K562 (cell line): ENCODE measurements around the gene FILIP1. TPM values are rescaled to one million over a fixed set of nuclear protein-coding genes. Genes with fewer than 3 reads are reported as not detected.

Experiments used
- ATAC-seq: fragments of 200-7000 bp; cut with Tn5 transposase; 3 replicates; pipeline ENCODE4 v1.9.1; 2020; ENCODE audit warnings: moderate library complexity
- BruUV-seq: library from RNA; stranded (reverse); fragments of 400-500 nt; replicated peaks from 2 replicates; lab custom pipeline; 2021; lab: Mats Ljungman, UMichigan
- CTCF ChIA-PET: fragments of 300-600 bp; formaldehyde crosslinking; extraction: SDS; loops from one replicate; lab custom pipeline; 2021; ENCODE audit warnings: low intra/inter-chr PET ratio; lab: Yijun Ruan, JAX
- POLR2A ChIA-PET: fragments of 300-600, 350-650 bp; sonication (Branson Sonifier 250); formaldehyde crosslinking; extraction: SDS; loops from one replicate; lab custom pipeline; 2021; ENCODE audit warnings: antibody characterized with exemption, inconsistent platforms; lab: Yijun Ruan, JAX
- DNase-seq, 4 experiments: peaks; one replicate each; pipeline versions ENCODE4 v3.0.0 to v3.0.0-alpha.2; 2011 to 2018; ENCODE audit warnings: low spot score in 3 of 4, mixed read lengths in 3 of 4; ENCODE audit errors: extremely low read depth in 1 of 4
- FAIRE-seq: peaks from 2 replicates; lab custom pipeline; 2011; peaks lifted over from hg19 to GRCh38; lab: Jason Lieb, UNC
- H2AFZ ChIP-seq: 2 replicates; pipeline ENCODE4 v1.6.0; 2011; ENCODE audit warnings: low read depth, low read length, control low read depth, inconsistent platforms
- H3K27ac ChIP-seq: fragments of 200-600 bp; 3 replicates; pipeline ENCODE4 v1.8.0; 2011; ENCODE audit warnings: low read depth, mild to moderate bottlenecking, control low read depth, inconsistent platforms, low read length, moderate library complexity, mixed read lengths; ENCODE audit errors: extremely low read depth
- H3K27me3 ChIP-seq, 2 experiments: fragments of 300-600 bp in 1 of 2; 2 replicates in 1 of 2; 3 replicates in 1 of 2; pipeline versions ENCODE4 v1.6.0 to v1.8.0; 2011; ENCODE audit warnings: inconsistent platforms in 2 of 2, low read length in 2 of 2, mild to moderate bottlenecking in 1 of 2, mixed read lengths in 1 of 2, moderate library complexity in 1 of 2; ENCODE audit not compliant: control insufficient read depth in 2 of 2, insufficient read depth in 2 of 2
- H3K36me3 ChIP-seq: fragments of 300-600 bp; 3 replicates; pipeline ENCODE4 v1.8.0; 2011; ENCODE audit warnings: mild to moderate bottlenecking, low read length, inconsistent platforms; ENCODE audit not compliant: control insufficient read depth, insufficient read depth
- H3K4me1 ChIP-seq, 2 experiments: fragments of 200-600 bp in 1 of 2; replicated peaks in 1 of 2; 2 replicates in 1 of 2; 3 replicates in 1 of 2; pipeline versions ENCODE4 v1.5.1 to v1.8.0; 2011; ENCODE audit warnings: inconsistent platforms in 2 of 2, low read length in 2 of 2, mild to moderate bottlenecking in 1 of 2, mixed read lengths in 1 of 2, moderate library complexity in 1 of 2; ENCODE audit not compliant: control insufficient read depth in 2 of 2, insufficient read depth in 2 of 2
- H3K4me2 ChIP-seq: 2 replicates; pipeline ENCODE4 v1.6.1; 2011; ENCODE audit warnings: low read length, control low read depth, inconsistent platforms, mixed read lengths; ENCODE audit not compliant: insufficient read depth
- H3K4me3 ChIP-seq: fragments of 200-600 bp; sonication (generic), shearing (Covaris generic); 2 replicates; pipeline ENCODE4 v1.5.1; 2016; ENCODE audit warnings: control low read depth, inconsistent platforms
- H3K79me2 ChIP-seq: fragments of 200-600 bp; 3 replicates; pipeline ENCODE4 v1.8.0; 2011; ENCODE audit warnings: low read length, inconsistent platforms; ENCODE audit not compliant: control insufficient read depth, insufficient read depth
- H3K9ac ChIP-seq, 2 experiments: 2 replicates each; pipeline versions ENCODE4 v1.6.0 to v1.6.1; 2011; ENCODE audit warnings: low read depth in 2 of 2, low read length in 2 of 2, control low read depth in 1 of 2, inconsistent platforms in 1 of 2, mild to moderate bottlenecking in 1 of 2, mixed read lengths in 1 of 2; ENCODE audit not compliant: insufficient read depth in 1 of 2
- H3K9me1 ChIP-seq: one replicate; pipeline ENCODE4 v1.6.0; 2011; ENCODE audit warnings: inconsistent platforms, mild to moderate bottlenecking, low read length, moderate library complexity; ENCODE audit not compliant: control insufficient read depth, insufficient read depth
- H3K9me3 ChIP-seq: replicated peaks from 2 replicates; pipeline ENCODE4 v1.5.1; 2011; ENCODE audit warnings: low read depth, low read length, inconsistent platforms; ENCODE audit not compliant: control insufficient read depth, insufficient read depth
- H4K20me1 ChIP-seq: replicated peaks from 2 replicates; pipeline ENCODE4 v1.6.1; 2011; ENCODE audit warnings: low read length, inconsistent platforms, mixed read lengths; ENCODE audit not compliant: control insufficient read depth, insufficient read depth
- NCOR1 ChIP-seq: fragments of 450-650 bp; IDR thresholded peaks from 2 replicates; pipeline ENCODE4 v1.6.1; 2016; ENCODE audit warnings: mild to moderate bottlenecking, moderate library complexity
- PHTF2 ChIP-seq: fragments of 250-450 bp; sonication (Bioruptor Pico); IDR thresholded peaks from 2 replicates; pipeline ENCODE4 v1.5.0; 2021; ENCODE audit warnings: mild to moderate bottlenecking
- WGBS: fragments of 100-300 bp; shearing (Covaris generic); methylation state at CpG from one replicate; pipeline ENCODE4 v1.1.6; 2016; ENCODE audit warnings: low coverage, mixed read lengths; ENCODE audit not compliant: insufficient coverage; ENCODE audit errors: missing lambda C conversion rate; 5-methylcytosine and 5-hydroxymethylcytosine counted together
- in situ Hi-C: fragments of 300-500 bp; cut with MboI; formaldehyde crosslinking; loops from 4 replicates; pipeline ENCODE4 v1.15.0; 2018; ENCODE audit warnings: inconsistent platforms, mixed read lengths
- intact Hi-C: fragments of 100-400 bp; cut with micrococcal nuclease; formaldehyde crosslinking; loops from 2 replicates; pipeline ENCODE4 v1.14.2; 2022
- polyA plus RNA-seq, 8 experiments: library from polyadenylated mRNA; depleted of rRNA in 4 of 8; stranded (reverse) in 5 of 8; unstranded in 3 of 8; fragments of >200 nt; fragmentation: Nextera tagmentation in 2 of 8; fragmentation: Illumina TruSeq in 1 of 8; extraction: Ambion mirVana in 2 of 8; extraction: Trizol in 1 of 8; gene quantifications; 2 replicates each; pipeline versions ENCODE4 v1.2.1 to v1.2.3, GENCODE V29; 2011 to 2014; ENCODE audit warnings: inconsistent platforms in 1 of 8, missing spikeins in 1 of 8
- total RNA-seq, 7 experiments: library from RNA; depleted of rRNA in 6 of 7; stranded (reverse); fragments of >200 nt in 6 of 7; fragmentation: Illumina TruSeq in 2 of 7; extraction: Trizol in 2 of 7; gene quantifications; 2 replicates each; pipeline versions ENCODE4 v1.2.1 to v1.2.3, GENCODE V29; 2011 to 2021; ENCODE audit warnings: low replicate concordance in 1 of 7
- TF ChIP-seq, protein P1 (sequence below): sonication (generic); formaldehyde crosslinking; IDR thresholded peaks from 2 replicates; pipeline ENCODE4 v1.8.0; 2022; ENCODE audit warnings: missing genetic modification reagents, mild to moderate bottlenecking, borderline replicate concordance
- TF ChIP-seq, protein P2 (sequence below): fragments of 450-650 bp; formaldehyde crosslinking; IDR thresholded peaks from 2 replicates; pipeline ENCODE4 v1.4.0; 2022; ENCODE audit warnings: missing genetic modification characterization
- TF ChIP-seq, protein P3 (sequence below): fragments of 450-650 bp; IDR thresholded peaks from 2 replicates; pipeline ENCODE4 v1.6.1; 2016; ENCODE audit warnings: low read depth
- TF ChIP-seq, protein P4 (sequence below), 2 experiments: fragments of 450-650 bp in 1 of 2; IDR thresholded peaks; 2 replicates each; pipeline ENCODE4 v1.6.1; 2011 to 2017; ENCODE audit warnings: low read depth in 2 of 2, antibody characterized with exemption in 1 of 2, borderline replicate concordance in 1 of 2, low read length in 1 of 2, mild to moderate bottlenecking in 1 of 2, mixed read lengths in 1 of 2; ENCODE audit not compliant: control insufficient read depth in 1 of 2

FILIP1 gene
- total and polyA plus RNA-seq, 9 of the 15 experiments (the other 6 are each of a cell fraction or from before 2014, with no cell fraction given), result 0.03 to 0.25 (median 0.10) TPM; not detected in 1

GRCh38 chr6:75363304-75363703, 130.3 kb downstream of the FILIP1 start:
- in situ Hi-C loops (no loop called here), intact Hi-C loops (no loop called here)
- no peaks in the 10 kb centered on the region for H3K27me3 ChIP-seq
- no peak overlapping the region for H3K27ac ChIP-seq
- H3K4me1 ChIP-seq, result no peaks in the 10 kb centered on the region
- BruUV-seq, result no TSS peak
- ATAC-seq (no peak), FAIRE-seq (no peak), DNase-seq (no peak)
- POLR2A ChIA-PET, result no interaction called here
- no peaks in the 10 kb centered on the region for H3K9me3 ChIP-seq
- CTCF ChIA-PET, result no interaction called here
- no peaks in the 10 kb centered on the region for H4K20me1 ChIP-seq
- no peak overlapping the region for H3K9ac ChIP-seq
- H3K79me2 ChIP-seq, result no peaks in the 10 kb centered on the region
- H3K4me2 ChIP-seq, result no peak overlapping the region
- 0% methylated on average over 2 of the region's 2 CpGs for WGBS
- H3K9me1 ChIP-seq, result no peaks in the 10 kb centered on the region
- H2AFZ ChIP-seq, result no peak overlapping the region
- no peak overlapping the region for H3K4me3 ChIP-seq
- no peaks in the 10 kb centered on the region for H3K36me3 ChIP-seq
- TF ChIP-seq, protein P1, sequence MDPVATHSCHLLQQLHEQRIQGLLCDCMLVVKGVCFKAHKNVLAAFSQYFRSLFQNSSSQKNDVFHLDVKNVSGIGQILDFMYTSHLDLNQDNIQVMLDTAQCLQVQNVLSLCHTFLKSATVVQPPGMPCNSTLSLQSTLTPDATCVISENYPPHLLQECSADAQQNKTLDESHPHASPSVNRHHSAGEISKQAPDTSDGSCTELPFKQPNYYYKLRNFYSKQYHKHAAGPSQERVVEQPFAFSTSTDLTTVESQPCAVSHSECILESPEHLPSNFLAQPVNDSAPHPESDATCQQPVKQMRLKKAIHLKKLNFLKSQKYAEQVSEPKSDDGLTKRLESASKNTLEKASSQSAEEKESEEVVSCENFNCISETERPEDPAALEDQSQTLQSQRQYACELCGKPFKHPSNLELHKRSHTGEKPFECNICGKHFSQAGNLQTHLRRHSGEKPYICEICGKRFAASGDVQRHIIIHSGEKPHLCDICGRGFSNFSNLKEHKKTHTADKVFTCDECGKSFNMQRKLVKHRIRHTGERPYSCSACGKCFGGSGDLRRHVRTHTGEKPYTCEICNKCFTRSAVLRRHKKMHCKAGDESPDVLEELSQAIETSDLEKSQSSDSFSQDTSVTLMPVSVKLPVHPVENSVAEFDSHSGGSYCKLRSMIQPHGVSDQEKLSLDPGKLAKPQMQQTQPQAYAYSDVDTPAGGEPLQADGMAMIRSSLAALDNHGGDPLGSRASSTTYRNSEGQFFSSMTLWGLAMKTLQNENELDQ (CRISPR knock-in tag), result no peak
- TF ChIP-seq, protein P2, sequence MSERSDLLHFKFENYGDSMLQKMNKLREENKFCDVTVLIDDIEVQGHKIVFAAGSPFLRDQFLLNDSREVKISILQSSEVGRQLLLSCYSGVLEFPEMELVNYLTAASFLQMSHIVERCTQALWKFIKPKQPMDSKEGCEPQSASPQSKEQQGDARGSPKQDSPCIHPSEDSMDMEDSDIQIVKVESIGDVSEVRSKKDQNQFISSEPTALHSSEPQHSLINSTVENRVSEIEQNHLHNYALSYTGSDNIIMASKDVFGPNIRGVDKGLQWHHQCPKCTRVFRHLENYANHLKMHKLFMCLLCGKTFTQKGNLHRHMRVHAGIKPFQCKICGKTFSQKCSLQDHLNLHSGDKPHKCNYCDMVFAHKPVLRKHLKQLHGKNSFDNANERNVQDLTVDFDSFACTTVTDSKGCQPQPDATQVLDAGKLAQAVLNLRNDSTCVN (CRISPR knock-in tag), result no peak
- TF ChIP-seq PHTF2 (CRISPR knock-in tag) (no peak), NCOR1 (no peak)
- TF ChIP-seq, protein P3, sequence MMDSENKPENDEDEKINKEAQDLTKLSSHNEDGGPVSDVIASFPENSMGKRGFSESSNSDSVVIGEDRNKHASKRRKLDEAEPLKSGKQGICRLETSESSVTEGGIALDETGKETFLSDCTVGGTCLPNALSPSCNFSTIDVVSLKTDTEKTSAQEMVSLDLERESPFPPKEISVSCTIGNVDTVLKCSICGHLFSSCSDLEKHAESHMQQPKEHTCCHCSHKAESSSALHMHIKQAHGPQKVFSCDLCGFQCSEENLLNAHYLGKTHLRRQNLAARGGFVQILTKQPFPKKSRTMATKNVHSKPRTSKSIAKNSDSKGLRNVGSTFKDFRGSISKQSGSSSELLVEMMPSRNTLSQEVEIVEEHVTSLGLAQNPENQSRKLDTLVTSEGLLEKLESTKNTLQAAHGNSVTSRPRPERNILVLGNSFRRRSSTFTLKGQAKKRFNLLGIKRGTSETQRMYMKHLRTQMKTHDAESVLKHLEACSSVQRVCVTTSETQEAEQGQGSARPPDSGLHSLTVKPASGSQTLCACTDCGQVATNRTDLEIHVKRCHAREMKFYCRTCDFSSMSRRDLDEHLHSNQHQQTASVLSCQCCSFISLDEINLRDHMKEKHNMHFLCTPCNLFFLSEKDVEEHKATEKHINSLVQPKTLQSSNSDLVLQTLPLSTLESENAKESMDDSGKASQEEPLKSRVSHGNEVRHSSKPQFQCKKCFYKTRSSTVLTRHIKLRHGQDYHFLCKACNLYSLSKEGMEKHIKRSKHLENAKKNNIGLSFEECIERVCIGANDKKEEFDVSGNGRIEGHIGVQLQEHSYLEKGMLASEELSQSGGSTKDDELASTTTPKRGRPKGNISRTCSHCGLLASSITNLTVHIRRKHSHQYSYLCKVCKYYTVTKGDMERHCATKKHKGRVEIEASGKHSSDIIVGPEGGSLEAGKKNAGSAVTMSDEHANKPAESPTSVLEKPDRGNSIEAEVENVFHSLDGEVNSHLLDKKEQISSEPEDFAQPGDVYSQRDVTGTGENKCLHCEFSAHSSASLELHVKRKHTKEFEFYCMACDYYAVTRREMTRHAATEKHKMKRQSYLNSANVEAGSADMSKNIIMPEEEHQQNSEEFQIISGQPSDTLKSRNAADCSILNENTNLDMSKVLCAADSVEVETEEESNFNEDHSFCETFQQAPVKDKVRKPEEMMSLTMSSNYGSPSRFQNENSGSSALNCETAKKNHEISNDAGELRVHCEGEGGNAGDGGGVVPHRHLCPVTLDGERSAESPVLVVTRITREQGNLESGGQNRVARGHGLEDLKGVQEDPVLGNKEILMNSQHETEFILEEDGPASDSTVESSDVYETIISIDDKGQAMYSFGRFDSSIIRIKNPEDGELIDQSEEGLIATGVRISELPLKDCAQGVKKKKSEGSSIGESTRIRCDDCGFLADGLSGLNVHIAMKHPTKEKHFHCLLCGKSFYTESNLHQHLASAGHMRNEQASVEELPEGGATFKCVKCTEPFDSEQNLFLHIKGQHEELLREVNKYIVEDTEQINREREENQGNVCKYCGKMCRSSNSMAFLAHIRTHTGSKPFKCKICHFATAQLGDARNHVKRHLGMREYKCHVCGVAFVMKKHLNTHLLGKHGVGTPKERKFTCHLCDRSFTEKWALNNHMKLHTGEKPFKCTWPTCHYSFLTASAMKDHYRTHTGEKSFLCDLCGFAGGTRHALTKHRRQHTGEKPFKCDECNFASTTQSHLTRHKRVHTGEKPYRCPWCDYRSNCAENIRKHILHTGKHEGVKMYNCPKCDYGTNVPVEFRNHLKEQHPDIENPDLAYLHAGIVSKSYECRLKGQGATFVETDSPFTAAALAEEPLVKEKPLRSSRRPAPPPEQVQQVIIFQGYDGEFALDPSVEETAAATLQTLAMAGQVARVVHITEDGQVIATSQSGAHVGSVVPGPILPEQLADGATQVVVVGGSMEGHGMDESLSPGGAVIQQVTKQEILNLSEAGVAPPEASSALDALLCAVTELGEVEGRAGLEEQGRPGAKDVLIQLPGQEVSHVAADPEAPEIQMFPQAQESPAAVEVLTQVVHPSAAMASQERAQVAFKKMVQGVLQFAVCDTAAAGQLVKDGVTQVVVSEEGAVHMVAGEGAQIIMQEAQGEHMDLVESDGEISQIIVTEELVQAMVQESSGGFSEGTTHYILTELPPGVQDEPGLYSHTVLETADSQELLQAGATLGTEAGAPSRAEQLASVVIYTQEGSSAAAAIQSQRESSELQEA, result no peak
- TF ChIP-seq, protein P4, sequence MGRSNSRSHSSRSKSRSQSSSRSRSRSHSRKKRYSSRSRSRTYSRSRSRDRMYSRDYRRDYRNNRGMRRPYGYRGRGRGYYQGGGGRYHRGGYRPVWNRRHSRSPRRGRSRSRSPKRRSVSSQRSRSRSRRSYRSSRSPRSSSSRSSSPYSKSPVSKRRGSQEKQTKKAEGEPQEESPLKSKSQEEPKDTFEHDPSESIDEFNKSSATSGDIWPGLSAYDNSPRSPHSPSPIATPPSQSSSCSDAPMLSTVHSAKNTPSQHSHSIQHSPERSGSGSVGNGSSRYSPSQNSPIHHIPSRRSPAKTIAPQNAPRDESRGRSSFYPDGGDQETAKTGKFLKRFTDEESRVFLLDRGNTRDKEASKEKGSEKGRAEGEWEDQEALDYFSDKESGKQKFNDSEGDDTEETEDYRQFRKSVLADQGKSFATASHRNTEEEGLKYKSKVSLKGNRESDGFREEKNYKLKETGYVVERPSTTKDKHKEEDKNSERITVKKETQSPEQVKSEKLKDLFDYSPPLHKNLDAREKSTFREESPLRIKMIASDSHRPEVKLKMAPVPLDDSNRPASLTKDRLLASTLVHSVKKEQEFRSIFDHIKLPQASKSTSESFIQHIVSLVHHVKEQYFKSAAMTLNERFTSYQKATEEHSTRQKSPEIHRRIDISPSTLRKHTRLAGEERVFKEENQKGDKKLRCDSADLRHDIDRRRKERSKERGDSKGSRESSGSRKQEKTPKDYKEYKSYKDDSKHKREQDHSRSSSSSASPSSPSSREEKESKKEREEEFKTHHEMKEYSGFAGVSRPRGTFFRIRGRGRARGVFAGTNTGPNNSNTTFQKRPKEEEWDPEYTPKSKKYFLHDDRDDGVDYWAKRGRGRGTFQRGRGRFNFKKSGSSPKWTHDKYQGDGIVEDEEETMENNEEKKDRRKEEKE (IDR thresholded peaks at IDR 0.05; ENCODE audit: borderline replicate concordance in 1 of 2, control insufficient read depth in 1 of 2, low read depth in 2 of 2, low read length in 1 of 2), result no peak
